Skeletal muscle satellite cell (primary cell): ENCODE results near the gene USP30.

Source experiments
- H3K27me3 ChIP-seq: 2 replicates; pipeline ENCODE4 v1.7.0; 2013; ENCODE audit warnings: low read length; ENCODE audit not compliant: control insufficient read depth, insufficient read depth
- H3K36me3 ChIP-seq: 2 replicates; pipeline ENCODE4 v1.7.0; 2013; ENCODE audit warnings: mild to moderate bottlenecking, control low read depth, low read length; ENCODE audit not compliant: insufficient read depth
- H3K4me1 ChIP-seq: 2 replicates; pipeline ENCODE4 v1.7.0; 2013; ENCODE audit warnings: low read length; ENCODE audit not compliant: control insufficient read depth, insufficient read depth
- H3K4me2 ChIP-seq: 2 replicates; pipeline ENCODE4 v1.7.0; 2013; ENCODE audit warnings: mild to moderate bottlenecking, low read length
- H3K4me3 ChIP-seq: 2 replicates; pipeline ENCODE4 v1.7.0; 2013; ENCODE audit warnings: low read length
- H3K9ac ChIP-seq: 2 replicates; pipeline ENCODE4 v1.7.0; 2013; ENCODE audit warnings: mild to moderate bottlenecking, low read depth, low read length, moderate library complexity
- H3K9me3 ChIP-seq: replicated peaks from 2 replicates; pipeline ENCODE4 v1.7.0; 2013; ENCODE audit warnings: mild to moderate bottlenecking, control low read depth, low read length

Gene USP30

GRCh38 chr12:109099431-109100020 is 47.1 kb downstream of the USP30 start:
- peak overlapping the region; percentile 87 for H3K9ac ChIP-seq
- H3K4me3 ChIP-seq = peak overlapping the region; percentile 95
- peaks cover 30% of the 10 kb centered on the region for H3K36me3 ChIP-seq
- peaks cover 6% of the 10 kb centered on the region for H3K4me1 ChIP-seq
- H3K9me3 ChIP-seq = no peaks in the 10 kb centered on the region
- H3K27me3 ChIP-seq = no peaks in the 10 kb centered on the region
- peak overlapping the region; percentile 97 for H3K4me2 ChIP-seq

DNA sequence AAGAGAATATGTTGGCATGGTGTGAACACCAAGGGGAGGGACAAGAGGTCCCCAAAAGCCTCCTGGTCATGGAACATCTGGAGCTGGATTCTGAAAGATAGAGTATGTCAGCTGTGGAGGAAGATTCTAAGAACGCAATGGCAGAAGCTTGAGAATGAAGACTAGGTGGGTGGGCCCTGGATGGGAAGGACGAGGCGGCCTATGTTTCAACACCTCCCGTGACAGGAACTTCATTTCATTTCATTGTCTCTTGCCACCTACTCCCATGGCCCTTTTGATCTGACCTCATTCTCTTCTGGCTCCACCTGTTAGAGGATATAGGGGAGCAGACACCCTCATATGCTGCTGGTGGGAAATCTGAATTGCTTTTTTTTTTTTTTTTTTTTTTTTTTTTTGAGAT is 48.4 kb downstream of the USP30 start:
- H3K27me3 ChIP-seq = no peaks in the 10 kb centered on the region
- H3K4me2 ChIP-seq = no peak overlapping the region
- H3K9me3 ChIP-seq = no peaks in the 10 kb centered on the region
- H3K4me3 ChIP-seq = no peak overlapping the region
- no peak overlapping the region for H3K9ac ChIP-seq
- peaks cover 6% of the 10 kb centered on the region for H3K4me1 ChIP-seq
- H3K36me3 ChIP-seq = peaks cover 35% of the 10 kb centered on the region

GRCh38 chr12:109102491-109102890 is 50.1 kb downstream of the USP30 start:
- no peaks in the 10 kb centered on the region for H3K27me3 ChIP-seq
- H3K36me3 ChIP-seq = peaks cover 44% of the 10 kb centered on the region
- H3K9me3 ChIP-seq = no peaks in the 10 kb centered on the region
- peaks cover 6% of the 10 kb centered on the region for H3K4me1 ChIP-seq
- no peak overlapping the region for H3K4me3 ChIP-seq
- H3K4me2 ChIP-seq = no peak overlapping the region
- no peak overlapping the region for H3K9ac ChIP-seq

GRCh38 chr12:109105176-109105575 is 52.8 kb downstream of the USP30 start:
- peaks cover 46% of the 10 kb centered on the region for H3K36me3 ChIP-seq

GRCh38 chr12:109109746-109110350 is 57.5 kb downstream of the USP30 start:
- no peak overlapping the region for H3K4me2 ChIP-seq
- H3K9me3 ChIP-seq = no peaks in the 10 kb centered on the region
- H3K9ac ChIP-seq = no peak overlapping the region
- no peak overlapping the region for H3K4me3 ChIP-seq
- no peaks in the 10 kb centered on the region for H3K27me3 ChIP-seq
- H3K36me3 ChIP-seq = peaks cover 22% of the 10 kb centered on the region
- H3K4me1 ChIP-seq = peaks cover 6% of the 10 kb centered on the region

More at GRCh38 chr12:109105176-109105575, 52.8 kb downstream of the USP30 start:
- no peaks in the 10 kb centered on the region for H3K9me3 ChIP-seq
- H3K4me2 ChIP-seq = no peak overlapping the region
- no peak overlapping the region for H3K9ac ChIP-seq
- no peaks in the 10 kb centered on the region for H3K27me3 ChIP-seq
- H3K4me3 ChIP-seq = no peak overlapping the region
- H3K4me1 ChIP-seq = no peaks in the 10 kb centered on the region

GRCh38 chr12:109110988-109111495 is 58.7 kb downstream of the USP30 start:
- Histone ChIP-seq H3K9ac (peak overlapping the region; percentile 79), H3K9me3 (no peaks in the 10 kb centered on the region), H3K4me2 (peak overlapping the region; percentile 92)

GRCh38 chr12:109112720-109113465 is 60.5 kb downstream of the USP30 start:
- H3K4me1 ChIP-seq = peaks cover 12% of the 10 kb centered on the region
- H3K36me3 ChIP-seq = peaks cover 7% of the 10 kb centered on the region
- H3K4me2 ChIP-seq = no peak overlapping the region
- H3K9me3 ChIP-seq = no peaks in the 10 kb centered on the region
- no peak overlapping the region for H3K9ac ChIP-seq
- H3K27me3 ChIP-seq = no peaks in the 10 kb centered on the region
- H3K4me3 ChIP-seq = no peak overlapping the region

More at GRCh38 chr12:109110988-109111495, 58.7 kb downstream of the USP30 start:
- peaks cover 13% of the 10 kb centered on the region for H3K36me3 ChIP-seq
- H3K4me1 ChIP-seq = peaks cover 11% of the 10 kb centered on the region
- peak overlapping the region; percentile 83 for H3K4me3 ChIP-seq
- no peaks in the 10 kb centered on the region for H3K27me3 ChIP-seq

GRCh38 chr12:109113661-109114321 is 61.4 kb downstream of the USP30 start:
- H3K36me3 ChIP-seq = peaks cover 7% of the 10 kb centered on the region
- no peak overlapping the region for H3K4me3 ChIP-seq
- no peaks in the 10 kb centered on the region for H3K9me3 ChIP-seq
- H3K4me2 ChIP-seq = no peak overlapping the region
- no peak overlapping the region for H3K9ac ChIP-seq
- H3K27me3 ChIP-seq = no peaks in the 10 kb centered on the region
- peaks cover 12% of the 10 kb centered on the region for H3K4me1 ChIP-seq

- Histone ChIP-seq H3K4me1 (peaks cover 12% of the 10 kb centered on the region), H3K27me3 (no peaks in the 10 kb centered on the region), H3K36me3 (peaks cover 7% of the 10 kb centered on the region), H3K4me2 (no peak overlapping the region), H3K9ac (no peak overlapping the region), H3K4me3 (no peak overlapping the region), H3K9me3 (no peaks in the 10 kb centered on the region)
Measured at GRCh38 chr12:109114644-109115043, 62.3 kb downstream of the USP30 start.

- Histone ChIP-seq H3K9ac (no peak overlapping the region), H3K4me2 (no peak overlapping the region), H3K4me1 (peaks cover 12% of the 10 kb centered on the region), H3K4me3 (no peak overlapping the region), H3K27me3 (no peaks in the 10 kb centered on the region), H3K36me3 (no peaks in the 10 kb centered on the region), H3K9me3 (no peaks in the 10 kb centered on the region)
Measured at GRCh38 chr12:109115404-109115757, 63.0 kb downstream of the USP30 start.
